NB4 (cell line): ENCODE data around the gene HIBADH.

ENCODE experiments used
- POLR2A ChIP-seq: IDR thresholded peaks from 2 replicates; pipeline ENCODE4 v1.6.1; 2011; ENCODE audit warnings: mild to moderate bottlenecking; ENCODE audit not compliant: insufficient read length; ENCODE audit errors: extremely low read depth
- TF ChIP-seq, protein P1 (sequence below): IDR thresholded peaks from one replicate; pipeline ENCODE4 v1.5.1; 2012; ENCODE audit warnings: low read depth, low read length
- TF ChIP-seq, protein P2 (sequence below): IDR thresholded peaks from 2 replicates; pipeline ENCODE4 v1.6.1; 2011; ENCODE audit warnings: low read depth, low read length

GRCh38 chr7:27611059-27611458, 51.6 kb downstream of the HIBADH start:
- TF ChIP-seq, protein P1, sequence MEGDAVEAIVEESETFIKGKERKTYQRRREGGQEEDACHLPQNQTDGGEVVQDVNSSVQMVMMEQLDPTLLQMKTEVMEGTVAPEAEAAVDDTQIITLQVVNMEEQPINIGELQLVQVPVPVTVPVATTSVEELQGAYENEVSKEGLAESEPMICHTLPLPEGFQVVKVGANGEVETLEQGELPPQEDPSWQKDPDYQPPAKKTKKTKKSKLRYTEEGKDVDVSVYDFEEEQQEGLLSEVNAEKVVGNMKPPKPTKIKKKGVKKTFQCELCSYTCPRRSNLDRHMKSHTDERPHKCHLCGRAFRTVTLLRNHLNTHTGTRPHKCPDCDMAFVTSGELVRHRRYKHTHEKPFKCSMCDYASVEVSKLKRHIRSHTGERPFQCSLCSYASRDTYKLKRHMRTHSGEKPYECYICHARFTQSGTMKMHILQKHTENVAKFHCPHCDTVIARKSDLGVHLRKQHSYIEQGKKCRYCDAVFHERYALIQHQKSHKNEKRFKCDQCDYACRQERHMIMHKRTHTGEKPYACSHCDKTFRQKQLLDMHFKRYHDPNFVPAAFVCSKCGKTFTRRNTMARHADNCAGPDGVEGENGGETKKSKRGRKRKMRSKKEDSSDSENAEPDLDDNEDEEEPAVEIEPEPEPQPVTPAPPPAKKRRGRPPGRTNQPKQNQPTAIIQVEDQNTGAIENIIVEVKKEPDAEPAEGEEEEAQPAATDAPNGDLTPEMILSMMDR, result no peak
- no peak for TF ChIP-seq POLR2A
- TF ChIP-seq, protein P2, sequence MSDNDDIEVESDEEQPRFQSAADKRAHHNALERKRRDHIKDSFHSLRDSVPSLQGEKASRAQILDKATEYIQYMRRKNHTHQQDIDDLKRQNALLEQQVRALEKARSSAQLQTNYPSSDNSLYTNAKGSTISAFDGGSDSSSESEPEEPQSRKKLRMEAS, result no peak
